CD4-positive, alpha-beta T cell (primary cell): Measurements from ENCODE around the gene THOC7. TPM values are rescaled to one million over a fixed set of nuclear protein-coding genes. Genes with fewer than 3 reads are reported as not detected.

ENCODE experiments used
- ATAC-seq: fragments of 200-7000 bp; cut with Tn5 transposase; one replicate; pipeline ENCODE4 v1.10.0; 2022; ENCODE audit warnings: mild to moderate bottlenecking; ENCODE audit not compliant: poor library complexity
- CTCF ChIA-PET: fragments of 350-600 bp; sonication (Branson Sonifier 250); formaldehyde crosslinking; loops from one replicate; lab custom pipeline; 2021; ENCODE audit warnings: antibody characterized with exemption, inconsistent platforms; lab: Charles Lee
- POLR2A ChIA-PET: fragments of 350-600 bp; sonication (Branson Sonifier 250); formaldehyde crosslinking; loops from one replicate; lab custom pipeline; 2021; ENCODE audit warnings: antibody characterized with exemption, inconsistent platforms; lab: Charles Lee
- DNase-seq, 14 experiments: peaks; one replicate each; pipeline ENCODE4 v3.0.0-alpha.2; 2013 to 2020; ENCODE audit warnings: mixed read lengths in 2 of 14
- H3K27ac ChIP-seq, 2 donors: one replicate each; pipeline versions ENCODE4 v1.5.1 to v1.7.0; 2013; ENCODE audit warnings: low read length in 2 of 2, low read depth in 1 of 2, mild to moderate bottlenecking in 1 of 2
- H3K27me3 ChIP-seq, 2 experiments: 1 replicate in 1 of 2; 2 replicates in 1 of 2; pipeline versions ENCODE4 v1.6.1 to v1.7.0; 2013; ENCODE audit warnings: low read length in 2 of 2, control low read depth in 1 of 2, mild to moderate bottlenecking in 1 of 2, moderate library complexity in 1 of 2; ENCODE audit not compliant: insufficient read depth in 2 of 2, control insufficient read depth in 1 of 2
- H3K36me3 ChIP-seq: one replicate; pipeline ENCODE4 v1.6.1; 2013; ENCODE audit warnings: low read length, control low read depth; ENCODE audit not compliant: insufficient read depth
- H3K4me1 ChIP-seq: one replicate; pipeline ENCODE4 v1.6.1; 2013; ENCODE audit warnings: low read length, control low read depth; ENCODE audit not compliant: insufficient read depth
- H3K4me3 ChIP-seq: one replicate; pipeline ENCODE4 v1.5.1; 2013; ENCODE audit warnings: mild to moderate bottlenecking, low read length, moderate library complexity
- H3K9me3 ChIP-seq, 2 experiments: 1 replicate in 1 of 2; 2 replicates in 1 of 2; pipeline versions ENCODE4 v1.6.1 to v1.7.0; 2013; ENCODE audit warnings: low read length in 2 of 2, mild to moderate bottlenecking in 2 of 2, control low read depth in 1 of 2, moderate library complexity in 1 of 2; ENCODE audit not compliant: control insufficient read depth in 1 of 2, insufficient read depth in 1 of 2
- H3K27ac Mint-ChIP-seq: one replicate; pipeline ENCODE4 v1.8.0; 2020; ENCODE audit warnings: mixed read lengths
- H3K27me3 Mint-ChIP-seq: one replicate; pipeline ENCODE4 v1.8.0; 2021; ENCODE audit warnings: mixed read lengths
- H3K36me3 Mint-ChIP-seq: one replicate; pipeline ENCODE4 v1.8.0; 2021; ENCODE audit warnings: low read depth, mixed read lengths
- H3K4me1 Mint-ChIP-seq: one replicate; pipeline ENCODE4 v1.8.0; 2021; ENCODE audit warnings: low read depth, mixed read lengths
- H3K4me3 Mint-ChIP-seq: one replicate; pipeline ENCODE4 v1.8.0; 2020; ENCODE audit warnings: mild to moderate bottlenecking, mixed read lengths
- H3K9me3 Mint-ChIP-seq: one replicate; pipeline ENCODE4 v1.8.0; 2020; ENCODE audit warnings: mixed read lengths
- CTCF ChIP-seq: fragments of 200-600 bp; IDR thresholded peaks from one replicate; pipeline ENCODE4 v1.8.0; 2022; ENCODE audit warnings: antibody characterized with exemption, mild to moderate bottlenecking
- intact Hi-C, 2 experiments: fragments of 100-400 bp; cut with DNase I in 1 of 2; cut with micrococcal nuclease in 1 of 2; formaldehyde crosslinking; loops; one replicate each; pipeline versions ENCODE4 v1.15.1 to v1.9.0; 2023 to 2025; cut with DNase I, micrococcal nuclease
- total RNA-seq, 174 experiments: library from RNA in 2 of 174; stranded (reverse) in 2 of 174; gene quantifications; one replicate each; pipeline ENCODE4 v1.2.3 and lab custom pipeline; 2021 to 2026

Gene THOC7
- total RNA-seq, 2 experiments from 2014 or later: 21.6 to 23.7 TPM

- peaks cover 79% of the 10 kb centered on the region for H3K4me1 Mint-ChIP-seq
- intact Hi-C loops: no loop called here
- no peaks in the 10 kb centered on the region for H3K27me3 ChIP-seq
- no peak overlapping the region for H3K27ac ChIP-seq
- no peak overlapping the region for H3K4me3 ChIP-seq
- peaks cover 5% of the 10 kb centered on the region for H3K36me3 ChIP-seq
- POLR2A ChIA-PET: interaction anchor here (1.6 to 2.2 kb wide), 2 partner anchors 9 to 13 kb away, joined by 4 to 6 read pairs; no protein-coding TSS in a partner anchor
- no peaks in the 10 kb centered on the region for H3K9me3 Mint-ChIP-seq
- H3K27ac Mint-ChIP-seq: no peak overlapping the region
- H3K27me3 Mint-ChIP-seq: no peaks in the 10 kb centered on the region
- H3K36me3 Mint-ChIP-seq: no peaks in the 10 kb centered on the region
- H3K4me3 Mint-ChIP-seq: no peak overlapping the region
- CTCF ChIA-PET: no interaction called here
- no peaks in the 10 kb centered on the region for H3K9me3 ChIP-seq
- peaks cover 19% of the 10 kb centered on the region for H3K4me1 ChIP-seq
- TF ChIP-seq CTCF: no peak
- ATAC-seq (no peak), DNase-seq (no peak)
These were observed 12.7 kb upstream of the THOC7 start for GRCh38 chr3:63876260-63876659.

GRCh38 chr3:63875510-63875909 lies 11.9 kb upstream of the THOC7 start:
- Mint-ChIP-seq H3K27me3 (no peaks in the 10 kb centered on the region), H3K4me3 (no peak overlapping the region), H3K9me3 (no peaks in the 10 kb centered on the region), H3K36me3 (no peaks in the 10 kb centered on the region), H3K27ac (no peak overlapping the region), H3K4me1 (peaks cover 77% of the 10 kb centered on the region)
- ATAC-seq: no peak
- intact Hi-C loops: no loop called here
- CTCF ChIA-PET: no interaction called here
- TF ChIP-seq CTCF: no peak
- Histone ChIP-seq H3K36me3 (peaks cover 5% of the 10 kb centered on the region), H3K4me1 (peaks cover 19% of the 10 kb centered on the region), H3K9me3 (no peaks in the 10 kb centered on the region), H3K27ac (no peak overlapping the region), H3K27me3 (no peaks in the 10 kb centered on the region), H3K4me3 (no peak overlapping the region)
- POLR2A ChIA-PET: interaction anchor here (1.6 to 2.2 kb wide), 2 partner anchors 10 to 14 kb away, joined by 4 to 6 read pairs; no protein-coding TSS in a partner anchor
- no peak for DNase-seq

- CTCF ChIA-PET: no interaction called here
- no peaks in the 10 kb centered on the region for H3K27me3 Mint-ChIP-seq
- Histone ChIP-seq H3K4me1 (peaks cover 19% of the 10 kb centered on the region), H3K27me3 (no peaks in the 10 kb centered on the region), H3K27ac (no peak overlapping the region), H3K9me3 (no peaks in the 10 kb centered on the region), H3K36me3 (peaks cover 5% of the 10 kb centered on the region), H3K4me3 (no peak overlapping the region)
- POLR2A ChIA-PET: no interaction called here
- TF ChIP-seq CTCF: no peak
- intact Hi-C loops: no loop called here
- ATAC-seq (no peak), DNase-seq (no peak)
- H3K4me3 Mint-ChIP-seq: no peak overlapping the region
- no peak overlapping the region for H3K27ac Mint-ChIP-seq
- H3K4me1 Mint-ChIP-seq: peaks cover 78% of the 10 kb centered on the region
- H3K36me3 Mint-ChIP-seq: no peaks in the 10 kb centered on the region
- H3K9me3 Mint-ChIP-seq: no peaks in the 10 kb centered on the region
These were observed 11.2 kb upstream of the THOC7 start for GRCh38 chr3:63874769-63875168.
